HepG2 (cell line): ENCODE data around the gene HMGB4. TPM values are rescaled to one million over a fixed set of nuclear protein-coding genes. Genes with fewer than 3 reads are reported as not detected.

ENCODE experiments used
- FOXA1 ChIP-seq, 2 experiments: fragments of 450-650 bp in 1 of 2; sonication (generic) in 1 of 2; formaldehyde crosslinking in 1 of 2; IDR thresholded peaks; 2 replicates each; pipeline versions ENCODE4 v1.4.0 to v1.6.1; 2016 to 2020; ENCODE audit warnings: missing genetic modification reagents in 1 of 2
- MAFG ChIP-seq: sonication (generic); formaldehyde crosslinking; IDR thresholded peaks from 2 replicates; pipeline ENCODE4 v1.5.1; 2020; ENCODE audit warnings: mild to moderate bottlenecking, missing genetic modification reagents
- TCF7 ChIP-seq: sonication (generic); IDR thresholded peaks from 2 replicates; pipeline ENCODE4 v1.6.1; 2016; ENCODE audit warnings: antibody characterized with exemption, low read depth
- ZMYM2 ChIP-seq: sonication (generic); formaldehyde crosslinking; IDR thresholded peaks from 2 replicates; pipeline ENCODE4 v1.8.0; 2022; ENCODE audit warnings: mild to moderate bottlenecking, missing genetic modification reagents
- ZNF564 ChIP-seq: sonication (generic); formaldehyde crosslinking; IDR thresholded peaks from 2 replicates; pipeline ENCODE4 v1.8.1; 2023; ENCODE audit warnings: mild to moderate bottlenecking, missing genetic modification reagents
- polyA plus RNA-seq, 8 experiments: library from polyadenylated mRNA; depleted of rRNA in 3 of 8; stranded (reverse) in 7 of 8; unstranded in 1 of 8; fragments of >200 nt; fragmentation: Illumina TruSeq in 4 of 8; extraction: Trizol in 4 of 8; gene quantifications; 2 replicates each; pipeline versions ENCODE4 v1.2.1 to v1.2.3, GENCODE V29; 2011 to 2016; ENCODE audit warnings: low read depth in 4 of 8, missing spikeins in 1 of 8, mixed read lengths in 1 of 8; ENCODE audit not compliant: insufficient read depth in 1 of 8
- total RNA-seq, 5 experiments: library from RNA; depleted of rRNA; stranded (reverse); fragments of >200 nt; fragmentation: Illumina TruSeq; extraction: Trizol; gene quantifications; 2 replicates each; pipeline ENCODE4 v1.2.3, GENCODE V29; 2016; ENCODE audit warnings: low read depth in 1 of 5
- TF ChIP-seq, protein P1 (sequence below): sonication (generic); formaldehyde crosslinking; IDR thresholded peaks from 2 replicates; pipeline ENCODE4 v1.9.0; 2021; ENCODE audit warnings: mild to moderate bottlenecking, missing genetic modification reagents
- TF ChIP-seq, protein P2 (sequence below): IDR thresholded peaks from 2 replicates; pipeline ENCODE4 v1.6.1; 2016; ENCODE audit warnings: mild to moderate bottlenecking, missing biosample characterization, missing genetic modification reagents

Gene HMGB4
- total and polyA plus RNA-seq, 2 of the 13 experiments (the other 11 are each of a cell fraction or from before 2014, with no cell fraction given) = not detected

DNA sequence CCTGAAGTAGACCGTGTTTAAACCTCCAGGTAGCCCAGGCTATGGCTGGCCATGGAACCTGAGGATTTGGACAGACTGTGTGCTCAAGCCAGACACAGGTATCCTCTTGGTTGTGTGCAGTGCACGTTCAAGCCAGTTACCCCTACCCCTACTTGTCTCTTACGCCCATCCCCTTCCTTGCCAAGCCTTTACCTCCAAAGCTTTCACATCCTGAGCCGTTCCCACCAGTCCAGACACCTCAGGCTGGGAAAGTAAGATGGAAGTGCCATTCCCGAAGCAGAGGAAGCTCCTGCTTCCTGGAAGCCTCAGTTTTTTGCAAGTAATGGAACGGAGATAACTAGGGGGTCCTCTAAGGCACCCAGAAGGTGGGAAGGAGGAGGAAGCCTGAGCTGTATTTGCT is 41.5 kb upstream of the HMGB4 start (continued):
- TF ChIP-seq, protein P1, sequence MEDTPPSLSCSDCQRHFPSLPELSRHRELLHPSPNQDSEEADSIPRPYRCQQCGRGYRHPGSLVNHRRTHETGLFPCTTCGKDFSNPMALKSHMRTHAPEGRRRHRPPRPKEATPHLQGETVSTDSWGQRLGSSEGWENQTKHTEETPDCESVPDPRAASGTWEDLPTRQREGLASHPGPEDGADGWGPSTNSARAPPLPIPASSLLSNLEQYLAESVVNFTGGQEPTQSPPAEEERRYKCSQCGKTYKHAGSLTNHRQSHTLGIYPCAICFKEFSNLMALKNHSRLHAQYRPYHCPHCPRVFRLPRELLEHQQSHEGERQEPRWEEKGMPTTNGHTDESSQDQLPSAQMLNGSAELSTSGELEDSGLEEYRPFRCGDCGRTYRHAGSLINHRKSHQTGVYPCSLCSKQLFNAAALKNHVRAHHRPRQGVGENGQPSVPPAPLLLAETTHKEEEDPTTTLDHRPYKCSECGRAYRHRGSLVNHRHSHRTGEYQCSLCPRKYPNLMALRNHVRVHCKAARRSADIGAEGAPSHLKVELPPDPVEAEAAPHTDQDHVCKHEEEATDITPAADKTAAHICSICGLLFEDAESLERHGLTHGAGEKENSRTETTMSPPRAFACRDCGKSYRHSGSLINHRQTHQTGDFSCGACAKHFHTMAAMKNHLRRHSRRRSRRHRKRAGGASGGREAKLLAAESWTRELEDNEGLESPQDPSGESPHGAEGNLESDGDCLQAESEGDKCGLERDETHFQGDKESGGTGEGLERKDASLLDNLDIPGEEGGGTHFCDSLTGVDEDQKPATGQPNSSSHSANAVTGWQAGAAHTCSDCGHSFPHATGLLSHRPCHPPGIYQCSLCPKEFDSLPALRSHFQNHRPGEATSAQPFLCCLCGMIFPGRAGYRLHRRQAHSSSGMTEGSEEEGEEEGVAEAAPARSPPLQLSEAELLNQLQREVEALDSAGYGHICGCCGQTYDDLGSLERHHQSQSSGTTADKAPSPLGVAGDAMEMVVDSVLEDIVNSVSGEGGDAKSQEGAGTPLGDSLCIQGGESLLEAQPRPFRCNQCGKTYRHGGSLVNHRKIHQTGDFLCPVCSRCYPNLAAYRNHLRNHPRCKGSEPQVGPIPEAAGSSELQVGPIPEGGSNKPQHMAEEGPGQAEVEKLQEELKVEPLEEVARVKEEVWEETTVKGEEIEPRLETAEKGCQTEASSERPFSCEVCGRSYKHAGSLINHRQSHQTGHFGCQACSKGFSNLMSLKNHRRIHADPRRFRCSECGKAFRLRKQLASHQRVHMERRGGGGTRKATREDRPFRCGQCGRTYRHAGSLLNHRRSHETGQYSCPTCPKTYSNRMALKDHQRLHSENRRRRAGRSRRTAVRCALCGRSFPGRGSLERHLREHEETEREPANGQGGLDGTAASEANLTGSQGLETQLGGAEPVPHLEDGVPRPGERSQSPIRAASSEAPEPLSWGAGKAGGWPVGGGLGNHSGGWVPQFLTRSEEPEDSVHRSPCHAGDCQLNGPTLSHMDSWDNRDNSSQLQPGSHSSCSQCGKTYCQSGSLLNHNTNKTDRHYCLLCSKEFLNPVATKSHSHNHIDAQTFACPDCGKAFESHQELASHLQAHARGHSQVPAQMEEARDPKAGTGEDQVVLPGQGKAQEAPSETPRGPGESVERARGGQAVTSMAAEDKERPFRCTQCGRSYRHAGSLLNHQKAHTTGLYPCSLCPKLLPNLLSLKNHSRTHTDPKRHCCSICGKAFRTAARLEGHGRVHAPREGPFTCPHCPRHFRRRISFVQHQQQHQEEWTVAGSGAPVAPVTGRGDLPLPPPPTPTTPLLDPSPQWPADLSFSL = no peak
- TF ChIP-seq MAFG (CRISPR knock-in tag) (no peak), TCF7 (no peak), FOXA1 (IDR thresholded peaks at IDR 0.05) (no peak), FOXA1 (CRISPR knock-in tag; IDR thresholded peaks at IDR 0.05) (no peak), ZNF564 (CRISPR knock-in tag) (no peak), ZMYM2 (CRISPR knock-in tag) (no peak)
- TF ChIP-seq, protein P2, sequence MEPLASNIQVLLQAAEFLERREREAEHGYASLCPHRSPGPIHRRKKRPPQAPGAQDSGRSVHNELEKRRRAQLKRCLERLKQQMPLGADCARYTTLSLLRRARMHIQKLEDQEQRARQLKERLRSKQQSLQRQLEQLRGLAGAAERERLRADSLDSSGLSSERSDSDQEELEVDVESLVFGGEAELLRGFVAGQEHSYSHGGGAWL = no peak
- TF ChIP-seq, all 625 proteins: peak for 0
